Prostate gland (tissue), 2 donors: ENCODE measurements around the gene HBP1.

Experiments
- CTCF ChIP-seq, 4 experiments: fragments of 200-600 bp in 2 of 4; fragments of 450-650 bp in 2 of 4; sonication (generic) in 2 of 4; IDR thresholded peaks; 1 replicate in 3 of 4; 2 replicates in 1 of 4; pipeline ENCODE4 v1.5.1; 2016 to 2019; ENCODE audit warnings: antibody characterized with exemption in 4 of 4, mild to moderate bottlenecking in 2 of 4, moderate library complexity in 2 of 4
- POLR2A ChIP-seq: fragments of 450-650 bp; IDR thresholded peaks from one replicate; pipeline ENCODE4 v1.6.1; 2016; ENCODE audit warnings: antibody characterized with exemption, mild to moderate bottlenecking

- no peak for TF ChIP-seq CTCF (IDR thresholded peaks at IDR 0.05)
- TF ChIP-seq POLR2A, result no peak
These were observed 73.5 kb downstream of the HBP1 start for GRCh38 chr7:107242267-107242666.
